K562 (cell line): Measurements from ENCODE around the gene MGAT1. TPM values are rescaled to one million over a fixed set of nuclear protein-coding genes. Genes with fewer than 3 reads are reported as not detected.

Experiments used
- ADNP ChIP-seq: fragments of 200-800 bp; sonication (Bioruptor generic); IDR thresholded peaks from 2 replicates; pipeline ENCODE4 v1.6.1; 2016; ENCODE audit warnings: missing genetic modification characterization, missing compliant biosample characterization
- BHLHE40 ChIP-seq: IDR thresholded peaks from 2 replicates; pipeline ENCODE4 v1.6.1; 2011; ENCODE audit warnings: low read length, improper control_type of control experiment
- BRCA1 ChIP-seq, 2 experiments: fragments of 450-650 bp in 1 of 2; sonication (generic) in 1 of 2; formaldehyde crosslinking in 1 of 2; IDR thresholded peaks; 2 replicates each; pipeline versions ENCODE4 v1.5.0 to v1.6.1; 2017 to 2020; ENCODE audit warnings: mild to moderate bottlenecking in 1 of 2, missing genetic modification reagents in 1 of 2
- CREB1 ChIP-seq, 2 experiments: sonication (generic) in 1 of 2; formaldehyde crosslinking in 1 of 2; IDR thresholded peaks; 2 replicates each; pipeline versions ENCODE4 v1.6.1 to v1.8.0; 2012 to 2022; ENCODE audit warnings: inconsistent platforms in 1 of 2, mild to moderate bottlenecking in 1 of 2, missing genetic modification reagents in 1 of 2, moderate library complexity in 1 of 2
- CREBBP ChIP-seq: IDR thresholded peaks from one replicate; pipeline ENCODE4 v1.6.1; 2012; ENCODE audit warnings: low read depth, mild to moderate bottlenecking, control low read depth, inconsistent platforms, low read length
- HCFC1 ChIP-seq: IDR thresholded peaks from 2 replicates; pipeline ENCODE4 v1.6.1; 2012; ENCODE audit warnings: low read depth, low read length, improper control_type of control experiment
- HLTF ChIP-seq: fragments of 450-650 bp; IDR thresholded peaks from 2 replicates; pipeline ENCODE4 v1.6.1; 2016
- JUN ChIP-seq, 2 experiments: sonication (generic) in 1 of 2; formaldehyde crosslinking in 1 of 2; IDR thresholded peaks; 2 replicates each; pipeline versions ENCODE4 v1.6.1 to v1.8.0; 2012 to 2022; ENCODE audit warnings: borderline replicate concordance in 2 of 2, mild to moderate bottlenecking in 2 of 2, improper control_type of control experiment in 1 of 2, low read depth in 1 of 2, low read length in 1 of 2, missing genetic modification reagents in 1 of 2
- PHF20 ChIP-seq: fragments of 450-650 bp; IDR thresholded peaks from 2 replicates; pipeline ENCODE4 v1.6.1; 2018; ENCODE audit not compliant: partially characterized antibody
- POLR2A ChIP-seq: fragments of 450-650 bp; conservative IDR thresholded peaks from 2 replicates; pipeline ENCODE4 v1.6.1; 2016
- RBM34 ChIP-seq: fragments of 200-400 bp; formaldehyde crosslinking; IDR thresholded peaks from 2 replicates; pipeline ENCODE4 v1.6.1; 2018; ENCODE audit warnings: low read length, borderline replicate concordance; ENCODE audit not compliant: insufficient read depth
- RBM39 ChIP-seq: fragments of 200-400 bp; formaldehyde crosslinking; optimal IDR thresholded peaks from 2 replicates; pipeline ENCODE3; 2018; ENCODE audit warnings: low read depth, low read length
- RCOR1 ChIP-seq, 2 experiments: IDR thresholded peaks; 2 replicates each; pipeline ENCODE4 v1.6.1; 2012; ENCODE audit warnings: low read depth in 2 of 2, low read length in 2 of 2, borderline replicate concordance in 1 of 2, improper control_type of control experiment in 1 of 2
- SIRT6 ChIP-seq: IDR thresholded peaks from one replicate; pipeline ENCODE4 v1.6.1; 2012; ENCODE audit warnings: low read depth, mild to moderate bottlenecking, control low read depth, inconsistent platforms, low read length, moderate library complexity
- U2AF1 ChIP-seq: fragments of 200-400 bp; formaldehyde crosslinking; optimal IDR thresholded peaks from 2 replicates; pipeline ENCODE3; 2017; ENCODE audit warnings: mild to moderate bottlenecking, low read depth, low read length, moderate library complexity
- polyA plus RNA-seq, 8 experiments: library from polyadenylated mRNA; depleted of rRNA in 4 of 8; stranded (reverse) in 5 of 8; unstranded in 3 of 8; fragments of >200 nt; fragmentation: Nextera tagmentation in 2 of 8; fragmentation: Illumina TruSeq in 1 of 8; extraction: Ambion mirVana in 2 of 8; extraction: Trizol in 1 of 8; gene quantifications; 2 replicates each; pipeline versions ENCODE4 v1.2.1 to v1.2.3, GENCODE V29; 2011 to 2014; ENCODE audit warnings: inconsistent platforms in 1 of 8, missing spikeins in 1 of 8
- total RNA-seq, 7 experiments: library from RNA; depleted of rRNA in 6 of 7; stranded (reverse); fragments of >200 nt in 6 of 7; fragmentation: Illumina TruSeq in 2 of 7; extraction: Trizol in 2 of 7; gene quantifications; 2 replicates each; pipeline versions ENCODE4 v1.2.1 to v1.2.3, GENCODE V29; 2011 to 2021; ENCODE audit warnings: low replicate concordance in 1 of 7
- TF ChIP-seq, protein P1 (sequence below): fragments of 450-650 bp; formaldehyde crosslinking; conservative IDR thresholded peaks from 2 replicates; pipeline ENCODE4 v1.4.0; 2022; ENCODE audit warnings: mild to moderate bottlenecking, missing genetic modification characterization
- TF ChIP-seq, protein P2 (sequence below): fragments of 450-650 bp; IDR thresholded peaks from 2 replicates; pipeline ENCODE4 v1.6.1; 2014; ENCODE audit warnings: low read depth, mild to moderate bottlenecking, moderate library complexity, borderline replicate concordance
- TF ChIP-seq, protein P3 (sequence below): IDR thresholded peaks from 2 replicates; pipeline ENCODE4 v1.6.1; 2016; ENCODE audit warnings: missing genetic modification characterization, missing compliant biosample characterization

MGAT1 gene
- total and polyA plus RNA-seq, 9 of the 15 experiments (the other 6 are each of a cell fraction or from before 2014, with no cell fraction given): 3.9 to 82.7 (median 44.5) TPM

DNA sequence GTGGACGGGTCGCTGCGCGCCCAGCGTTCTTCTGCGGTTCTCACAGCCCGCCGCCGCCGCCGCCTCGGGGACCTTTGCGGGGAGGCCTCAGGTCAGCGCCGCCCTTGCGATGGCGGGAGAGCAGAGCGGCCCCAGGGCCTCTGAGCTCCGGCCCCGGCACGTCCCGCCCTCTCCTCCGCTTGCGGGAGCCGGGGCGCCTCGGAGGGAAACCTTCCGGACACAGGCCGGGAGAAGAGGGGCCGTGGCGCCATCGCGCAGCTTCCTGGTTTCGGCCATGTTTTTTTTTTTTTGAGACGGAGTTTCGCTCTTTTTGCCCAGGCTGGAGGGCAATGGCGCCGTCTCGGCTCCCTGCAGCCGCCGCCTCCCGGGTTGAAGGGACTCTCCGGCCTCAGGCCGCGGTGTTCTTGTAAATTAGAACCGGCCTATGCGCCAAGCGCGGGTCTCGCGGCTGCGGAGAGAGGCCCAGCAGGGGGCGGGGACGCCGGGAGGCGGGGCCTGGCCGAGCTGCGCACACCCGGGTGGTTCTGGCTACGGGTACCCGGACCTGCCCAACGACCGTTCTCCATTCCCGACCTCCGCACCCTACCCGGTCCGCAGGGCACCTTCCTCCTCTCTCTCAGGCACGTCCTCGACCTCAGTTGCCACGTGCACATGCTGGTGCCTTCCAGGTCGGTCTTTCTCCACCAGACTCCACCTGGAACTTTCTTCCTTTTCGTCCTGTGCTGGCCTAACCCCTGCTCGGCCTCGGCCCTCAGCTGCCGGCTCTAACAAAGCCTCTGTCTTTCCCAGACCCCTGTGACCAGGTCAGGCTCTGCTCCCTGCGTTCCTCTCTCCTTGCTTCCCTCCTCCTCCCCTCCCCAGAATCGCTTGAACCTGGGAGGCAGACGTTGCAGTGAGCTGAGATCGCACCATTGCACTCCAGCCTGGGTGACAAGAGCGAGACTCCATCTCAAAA lies 28.8 kb upstream of the MGAT1 start (continued):
- TF ChIP-seq PHF20 (peak; percentile 69), ADNP (tag) (no peak), RBM39 (no peak), BRCA1 (IDR thresholded peaks at IDR 0.05) (no peak), BRCA1 (CRISPR knock-in tag; IDR thresholded peaks at IDR 0.05) (no peak), HLTF (0 out of 2 replicates have a peak, but pooled peaks have one; percentile 41), RBM34 (no peak), RCOR1 (IDR thresholded peaks at IDR 0.05; ENCODE audit: borderline replicate concordance in 1 of 2, low read depth in 2 of 2, low read length in 2 of 2) (0 out of 4 replicates have a peak, but pooled peaks of 1 of the 2 experiments have one; percentile 13), JUN (IDR thresholded peaks at IDR 0.05; ENCODE audit: borderline replicate concordance, low read depth, low read length) (no peak), JUN (CRISPR knock-in tag; IDR thresholded peaks at IDR 0.05; ENCODE audit: borderline replicate concordance) (peak; percentile 25; the same call in 1 of the 2 replicates), BHLHE40 (0 out of 2 replicates have a peak, but pooled peaks have one; percentile 37), SIRT6 (no peak), CREB1 (IDR thresholded peaks at IDR 0.05) (no peak), CREB1 (CRISPR knock-in tag; IDR thresholded peaks at IDR 0.05) (no peak; the same call in 1 of the 2 replicates), CREBBP (no peak), HCFC1 (peak; percentile 40; the same call in 1 of the 2 replicates), POLR2A (peak; percentile 86), U2AF1 (peak; percentile 69)
- TF ChIP-seq, protein P1, sequence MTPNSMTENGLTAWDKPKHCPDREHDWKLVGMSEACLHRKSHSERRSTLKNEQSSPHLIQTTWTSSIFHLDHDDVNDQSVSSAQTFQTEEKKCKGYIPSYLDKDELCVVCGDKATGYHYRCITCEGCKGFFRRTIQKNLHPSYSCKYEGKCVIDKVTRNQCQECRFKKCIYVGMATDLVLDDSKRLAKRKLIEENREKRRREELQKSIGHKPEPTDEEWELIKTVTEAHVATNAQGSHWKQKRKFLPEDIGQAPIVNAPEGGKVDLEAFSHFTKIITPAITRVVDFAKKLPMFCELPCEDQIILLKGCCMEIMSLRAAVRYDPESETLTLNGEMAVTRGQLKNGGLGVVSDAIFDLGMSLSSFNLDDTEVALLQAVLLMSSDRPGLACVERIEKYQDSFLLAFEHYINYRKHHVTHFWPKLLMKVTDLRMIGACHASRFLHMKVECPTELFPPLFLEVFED (CRISPR knock-in tag): no peak
- TF ChIP-seq, protein P2, sequence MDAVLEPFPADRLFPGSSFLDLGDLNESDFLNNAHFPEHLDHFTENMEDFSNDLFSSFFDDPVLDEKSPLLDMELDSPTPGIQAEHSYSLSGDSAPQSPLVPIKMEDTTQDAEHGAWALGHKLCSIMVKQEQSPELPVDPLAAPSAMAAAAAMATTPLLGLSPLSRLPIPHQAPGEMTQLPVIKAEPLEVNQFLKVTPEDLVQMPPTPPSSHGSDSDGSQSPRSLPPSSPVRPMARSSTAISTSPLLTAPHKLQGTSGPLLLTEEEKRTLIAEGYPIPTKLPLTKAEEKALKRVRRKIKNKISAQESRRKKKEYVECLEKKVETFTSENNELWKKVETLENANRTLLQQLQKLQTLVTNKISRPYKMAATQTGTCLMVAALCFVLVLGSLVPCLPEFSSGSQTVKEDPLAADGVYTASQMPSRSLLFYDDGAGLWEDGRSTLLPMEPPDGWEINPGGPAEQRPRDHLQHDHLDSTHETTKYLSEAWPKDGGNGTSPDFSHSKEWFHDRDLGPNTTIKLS: peak; percentile 62; the same call in 1 of the 2 replicates
- TF ChIP-seq, protein P3, sequence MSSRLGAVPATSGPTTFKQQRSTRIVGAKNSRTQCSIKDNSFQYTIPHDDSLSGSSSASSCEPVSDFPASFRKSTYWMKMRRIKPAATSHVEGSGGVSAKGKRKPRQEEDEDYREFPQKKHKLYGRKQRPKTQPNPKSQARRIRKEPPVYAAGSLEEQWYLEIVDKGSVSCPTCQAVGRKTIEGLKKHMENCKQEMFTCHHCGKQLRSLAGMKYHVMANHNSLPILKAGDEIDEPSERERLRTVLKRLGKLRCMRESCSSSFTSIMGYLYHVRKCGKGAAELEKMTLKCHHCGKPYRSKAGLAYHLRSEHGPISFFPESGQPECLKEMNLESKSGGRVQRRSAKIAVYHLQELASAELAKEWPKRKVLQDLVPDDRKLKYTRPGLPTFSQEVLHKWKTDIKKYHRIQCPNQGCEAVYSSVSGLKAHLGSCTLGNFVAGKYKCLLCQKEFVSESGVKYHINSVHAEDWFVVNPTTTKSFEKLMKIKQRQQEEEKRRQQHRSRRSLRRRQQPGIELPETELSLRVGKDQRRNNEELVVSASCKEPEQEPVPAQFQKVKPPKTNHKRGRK (tag): no peak
